ENCODE results near the gene AP2A2.
"Not testable (repeated sequence)": the region's sequence is repeated elsewhere in the genome, so short reads cannot be mapped to it uniquely, and the experiment has no call there.

The AP2A2 gene

GRCh38 chr11:971731-972365, 46.2 kb downstream of the AP2A2 start:
- Histone ChIP-seq H3K4me3 (ENCODE audit: low read length) (no peak overlapping the region), H3K9ac (ENCODE audit: low read depth, low read length) (no peak overlapping the region), H3K27ac (ENCODE audit: low read length) (no peak overlapping the region), H3K9me3 (ENCODE audit: insufficient read depth, low read depth, low read length) (no peaks in the 10 kb centered on the region), H3K4me1 (ENCODE audit: insufficient read depth, low read length) (no peaks in the 10 kb centered on the region), H3K27me3 (ENCODE audit: insufficient read depth, low read length) (no peaks in the 10 kb centered on the region), H3K36me3 (ENCODE audit: insufficient read depth, low read depth, low read length) (peaks cover 34% of the 10 kb centered on the region)

GRCh38 chr11:972523-973211, 47.0 kb downstream of the AP2A2 start:
- Histone ChIP-seq H3K36me3 (ENCODE audit: insufficient read depth, low read depth, low read length) (peaks cover 42% of the 10 kb centered on the region), H3K27ac (ENCODE audit: low read length) (no peak overlapping the region), H3K27me3 (ENCODE audit: insufficient read depth, low read length) (no peaks in the 10 kb centered on the region), H3K9ac (ENCODE audit: low read depth, low read length) (no peak overlapping the region), H3K9me3 (ENCODE audit: insufficient read depth, low read depth, low read length) (no peaks in the 10 kb centered on the region), H3K4me3 (ENCODE audit: low read length) (no peak overlapping the region), H3K4me1 (ENCODE audit: insufficient read depth, low read length) (no peaks in the 10 kb centered on the region)

GRCh38 chr11:973237-973636, 47.6 kb downstream of the AP2A2 start:
- Histone ChIP-seq H3K9me3 (ENCODE audit: insufficient read depth, low read depth, low read length) (no peaks in the 10 kb centered on the region), H3K27ac (ENCODE audit: low read length) (no peak overlapping the region), H3K36me3 (ENCODE audit: insufficient read depth, low read depth, low read length) (peaks cover 47% of the 10 kb centered on the region), H3K4me3 (ENCODE audit: low read length) (no peak overlapping the region), H3K27me3 (ENCODE audit: insufficient read depth, low read length) (no peaks in the 10 kb centered on the region), H3K4me1 (ENCODE audit: insufficient read depth, low read length) (no peaks in the 10 kb centered on the region), H3K9ac (ENCODE audit: low read depth, low read length) (no peak overlapping the region)

- H3K36me3 ChIP-seq (ENCODE audit: insufficient read depth, low read depth, low read length), result peaks cover 54% of the 10 kb centered on the region
- not testable (repeated sequence) for H3K4me3 ChIP-seq (ENCODE audit: low read length); H3K9me3 ChIP-seq (ENCODE audit: insufficient read depth, low read depth, low read length); H3K9ac ChIP-seq (ENCODE audit: low read depth, low read length); H3K4me1 ChIP-seq (ENCODE audit: insufficient read depth, low read length); H3K27ac ChIP-seq (ENCODE audit: low read length); H3K27me3 ChIP-seq (ENCODE audit: insufficient read depth, low read length)
Measured at GRCh38 chr11:975376-975775, 49.7 kb downstream of the AP2A2 start.

GRCh38 chr11:975827-976226, 50.2 kb downstream of the AP2A2 start:
- no peak overlapping the region for H3K27ac ChIP-seq (ENCODE audit: low read length)
- no peaks in the 10 kb centered on the region for H3K27me3 ChIP-seq (ENCODE audit: insufficient read depth, low read length)
- H3K9ac ChIP-seq (ENCODE audit: low read depth, low read length), result no peak overlapping the region
- H3K36me3 ChIP-seq (ENCODE audit: insufficient read depth, low read depth, low read length), result peaks cover 51% of the 10 kb centered on the region
- no peak overlapping the region for H3K4me3 ChIP-seq (ENCODE audit: low read length)
- no peaks in the 10 kb centered on the region for H3K4me1 ChIP-seq (ENCODE audit: insufficient read depth, low read length)
- H3K9me3 ChIP-seq (ENCODE audit: insufficient read depth, low read depth, low read length), result no peaks in the 10 kb centered on the region

- Histone ChIP-seq H3K27ac (ENCODE audit: low read length) (no peak overlapping the region), H3K4me1 (ENCODE audit: insufficient read depth, low read length) (no peaks in the 10 kb centered on the region), H3K36me3 (ENCODE audit: insufficient read depth, low read depth, low read length) (peaks cover 58% of the 10 kb centered on the region), H3K9me3 (ENCODE audit: insufficient read depth, low read depth, low read length) (no peaks in the 10 kb centered on the region), H3K27me3 (ENCODE audit: insufficient read depth, low read length) (no peaks in the 10 kb centered on the region), H3K4me3 (ENCODE audit: low read length) (no peak overlapping the region), H3K9ac (ENCODE audit: low read depth, low read length) (no peak overlapping the region)
Measured at GRCh38 chr11:976431-977160, 50.9 kb downstream of the AP2A2 start.

GRCh38 chr11:977830-978720, 52.4 kb downstream of the AP2A2 start:
- no peak overlapping the region for H3K9ac ChIP-seq (ENCODE audit: low read depth, low read length)
- no peak overlapping the region for H3K27ac ChIP-seq (ENCODE audit: low read length)
- peaks cover 53% of the 10 kb centered on the region for H3K36me3 ChIP-seq (ENCODE audit: insufficient read depth, low read depth, low read length)
- no peaks in the 10 kb centered on the region for H3K4me1 ChIP-seq (ENCODE audit: insufficient read depth, low read length)
- no peaks in the 10 kb centered on the region for H3K9me3 ChIP-seq (ENCODE audit: insufficient read depth, low read depth, low read length)
- H3K4me3 ChIP-seq (ENCODE audit: low read length), result no peak overlapping the region
- H3K27me3 ChIP-seq (ENCODE audit: insufficient read depth, low read length), result no peaks in the 10 kb centered on the region

- Histone ChIP-seq H3K9ac (ENCODE audit: low read depth, low read length) (no peak overlapping the region), H3K36me3 (ENCODE audit: insufficient read depth, low read depth, low read length) (peaks cover 52% of the 10 kb centered on the region), H3K27ac (ENCODE audit: low read length) (no peak overlapping the region), H3K9me3 (ENCODE audit: insufficient read depth, low read depth, low read length) (no peaks in the 10 kb centered on the region), H3K4me1 (ENCODE audit: insufficient read depth, low read length) (no peaks in the 10 kb centered on the region), H3K4me3 (ENCODE audit: low read length) (no peak overlapping the region), H3K27me3 (ENCODE audit: insufficient read depth, low read length) (no peaks in the 10 kb centered on the region)
Measured at GRCh38 chr11:978781-979180, 53.1 kb downstream of the AP2A2 start.

GRCh38 chr11:980438-981357, 55.0 kb downstream of the AP2A2 start:
- H3K9ac ChIP-seq (ENCODE audit: low read depth, low read length), result no peak overlapping the region
- H3K36me3 ChIP-seq (ENCODE audit: insufficient read depth, low read depth, low read length), result peaks cover 72% of the 10 kb centered on the region
- no peak overlapping the region for H3K27ac ChIP-seq (ENCODE audit: low read length)
- H3K9me3 ChIP-seq (ENCODE audit: insufficient read depth, low read depth, low read length), result no peaks in the 10 kb centered on the region
- no peaks in the 10 kb centered on the region for H3K4me1 ChIP-seq (ENCODE audit: insufficient read depth, low read length)
- no peaks in the 10 kb centered on the region for H3K27me3 ChIP-seq (ENCODE audit: insufficient read depth, low read length)
- H3K4me3 ChIP-seq (ENCODE audit: low read length), result no peak overlapping the region

DNA sequence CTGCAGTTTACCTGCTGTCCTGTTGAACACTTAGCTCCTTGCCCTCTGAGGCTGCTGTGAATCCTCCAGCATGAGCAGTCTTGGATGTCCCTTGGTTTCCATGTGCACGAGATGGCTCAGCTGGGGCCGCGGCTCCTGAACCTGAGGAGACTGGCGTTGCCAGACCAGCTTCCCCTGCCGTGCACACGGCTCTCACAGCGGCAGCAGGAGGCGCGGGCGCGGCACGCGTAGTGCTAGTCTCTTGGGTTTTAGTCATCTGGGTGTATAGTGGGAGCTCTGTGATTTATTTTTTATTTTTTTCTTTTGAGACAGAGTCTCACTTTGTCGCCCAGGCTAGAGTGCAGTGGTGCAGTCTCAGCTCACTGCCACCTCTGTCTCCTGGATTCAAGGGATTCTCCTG, 56.1 kb downstream of the AP2A2 start:
- Histone ChIP-seq H3K9me3 (ENCODE audit: insufficient read depth, low read depth, low read length) (no peaks in the 10 kb centered on the region), H3K9ac (ENCODE audit: low read depth, low read length) (no peak overlapping the region), H3K4me3 (ENCODE audit: low read length) (no peak overlapping the region), H3K27ac (ENCODE audit: low read length) (no peak overlapping the region), H3K4me1 (ENCODE audit: insufficient read depth, low read length) (no peaks in the 10 kb centered on the region), H3K36me3 (ENCODE audit: insufficient read depth, low read depth, low read length) (peaks cover 75% of the 10 kb centered on the region), H3K27me3 (ENCODE audit: insufficient read depth, low read length) (no peaks in the 10 kb centered on the region)

DNA sequence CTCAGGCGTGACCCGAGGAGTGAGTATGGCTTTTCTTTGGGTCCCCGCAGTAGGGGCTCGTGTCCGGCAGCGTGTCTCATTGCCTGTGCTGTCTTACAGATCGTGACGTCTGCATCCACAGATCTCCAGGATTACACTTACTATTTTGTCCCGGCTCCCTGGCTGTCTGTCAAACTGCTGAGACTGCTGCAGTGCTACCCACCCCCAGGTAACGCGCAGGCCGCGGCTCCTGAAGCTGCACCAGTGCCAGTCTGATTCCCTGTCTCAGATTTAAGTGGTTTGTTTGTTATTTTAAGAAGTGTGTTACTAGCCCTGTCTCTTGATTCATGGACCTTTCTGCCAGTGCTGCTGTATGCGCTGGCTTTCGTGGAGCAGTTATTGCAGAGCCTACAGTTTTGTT, 58.9 kb downstream of the AP2A2 start:
- H3K9ac ChIP-seq (ENCODE audit: low read depth, low read length), result no peak overlapping the region
- H3K27ac ChIP-seq (ENCODE audit: low read length), result no peak overlapping the region
- H3K4me1 ChIP-seq (ENCODE audit: insufficient read depth, low read length), result no peaks in the 10 kb centered on the region
- H3K4me3 ChIP-seq (ENCODE audit: low read length), result no peak overlapping the region
- H3K9me3 ChIP-seq (ENCODE audit: insufficient read depth, low read depth, low read length), result no peaks in the 10 kb centered on the region
- peaks cover 77% of the 10 kb centered on the region for H3K36me3 ChIP-seq (ENCODE audit: insufficient read depth, low read depth, low read length)
- H3K27me3 ChIP-seq (ENCODE audit: insufficient read depth, low read length), result no peaks in the 10 kb centered on the region

Measured in iPS-20b (cell line).